Neural cell (in vitro differentiated cells): ENCODE data around the gene SLC9A1.

Experiments used
- MXI1 ChIP-seq: fragments of 450-650 bp; conservative IDR thresholded peaks from 2 replicates; pipeline ENCODE4 v1.6.1; 2014; ENCODE audit warnings: antibody characterized with exemption, mild to moderate bottlenecking; ENCODE audit not compliant: poor library complexity, severe bottlenecking
- RAD21 ChIP-seq: fragments of 450-650 bp; conservative IDR thresholded peaks from 2 replicates; pipeline ENCODE4 v1.6.1; 2014; ENCODE audit warnings: antibody characterized with exemption, mild to moderate bottlenecking, moderate library complexity
- TF ChIP-seq, protein P1 (sequence below): fragments of 450-650 bp; IDR thresholded peaks from 2 replicates; pipeline ENCODE4 v1.5.1; 2014; ENCODE audit warnings: antibody characterized with exemption, mild to moderate bottlenecking, moderate library complexity; ENCODE audit not compliant: poor library complexity, severe bottlenecking
- TF ChIP-seq, protein P2 (sequence below): IDR thresholded peaks from 2 replicates; pipeline ENCODE4 v1.6.1; 2012; ENCODE audit warnings: borderline replicate concordance

DNA sequence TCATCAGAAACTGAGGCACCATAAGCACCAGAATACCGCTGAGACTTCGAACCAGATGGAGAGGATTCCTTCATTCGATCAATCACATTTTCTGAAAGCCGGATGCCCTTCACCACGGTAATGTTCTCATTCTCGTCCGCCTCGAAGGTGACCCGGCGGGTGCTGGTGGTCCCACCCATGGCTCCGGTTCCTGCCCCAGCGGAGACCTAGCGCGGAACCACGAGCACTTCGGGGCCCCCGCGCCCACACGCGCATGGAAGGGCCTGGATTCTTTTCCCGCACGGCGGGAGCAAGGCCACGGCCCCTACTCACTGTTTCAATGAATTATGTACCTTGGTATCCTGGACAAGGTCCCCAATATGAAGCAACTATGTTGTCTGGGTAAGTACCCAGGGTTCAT, 46.4 kb upstream of the SLC9A1 start:
- TF ChIP-seq, protein P1, sequence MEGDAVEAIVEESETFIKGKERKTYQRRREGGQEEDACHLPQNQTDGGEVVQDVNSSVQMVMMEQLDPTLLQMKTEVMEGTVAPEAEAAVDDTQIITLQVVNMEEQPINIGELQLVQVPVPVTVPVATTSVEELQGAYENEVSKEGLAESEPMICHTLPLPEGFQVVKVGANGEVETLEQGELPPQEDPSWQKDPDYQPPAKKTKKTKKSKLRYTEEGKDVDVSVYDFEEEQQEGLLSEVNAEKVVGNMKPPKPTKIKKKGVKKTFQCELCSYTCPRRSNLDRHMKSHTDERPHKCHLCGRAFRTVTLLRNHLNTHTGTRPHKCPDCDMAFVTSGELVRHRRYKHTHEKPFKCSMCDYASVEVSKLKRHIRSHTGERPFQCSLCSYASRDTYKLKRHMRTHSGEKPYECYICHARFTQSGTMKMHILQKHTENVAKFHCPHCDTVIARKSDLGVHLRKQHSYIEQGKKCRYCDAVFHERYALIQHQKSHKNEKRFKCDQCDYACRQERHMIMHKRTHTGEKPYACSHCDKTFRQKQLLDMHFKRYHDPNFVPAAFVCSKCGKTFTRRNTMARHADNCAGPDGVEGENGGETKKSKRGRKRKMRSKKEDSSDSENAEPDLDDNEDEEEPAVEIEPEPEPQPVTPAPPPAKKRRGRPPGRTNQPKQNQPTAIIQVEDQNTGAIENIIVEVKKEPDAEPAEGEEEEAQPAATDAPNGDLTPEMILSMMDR: no peak
- TF ChIP-seq RAD21 (no peak), MXI1 (no peak)
- TF ChIP-seq, protein P2, sequence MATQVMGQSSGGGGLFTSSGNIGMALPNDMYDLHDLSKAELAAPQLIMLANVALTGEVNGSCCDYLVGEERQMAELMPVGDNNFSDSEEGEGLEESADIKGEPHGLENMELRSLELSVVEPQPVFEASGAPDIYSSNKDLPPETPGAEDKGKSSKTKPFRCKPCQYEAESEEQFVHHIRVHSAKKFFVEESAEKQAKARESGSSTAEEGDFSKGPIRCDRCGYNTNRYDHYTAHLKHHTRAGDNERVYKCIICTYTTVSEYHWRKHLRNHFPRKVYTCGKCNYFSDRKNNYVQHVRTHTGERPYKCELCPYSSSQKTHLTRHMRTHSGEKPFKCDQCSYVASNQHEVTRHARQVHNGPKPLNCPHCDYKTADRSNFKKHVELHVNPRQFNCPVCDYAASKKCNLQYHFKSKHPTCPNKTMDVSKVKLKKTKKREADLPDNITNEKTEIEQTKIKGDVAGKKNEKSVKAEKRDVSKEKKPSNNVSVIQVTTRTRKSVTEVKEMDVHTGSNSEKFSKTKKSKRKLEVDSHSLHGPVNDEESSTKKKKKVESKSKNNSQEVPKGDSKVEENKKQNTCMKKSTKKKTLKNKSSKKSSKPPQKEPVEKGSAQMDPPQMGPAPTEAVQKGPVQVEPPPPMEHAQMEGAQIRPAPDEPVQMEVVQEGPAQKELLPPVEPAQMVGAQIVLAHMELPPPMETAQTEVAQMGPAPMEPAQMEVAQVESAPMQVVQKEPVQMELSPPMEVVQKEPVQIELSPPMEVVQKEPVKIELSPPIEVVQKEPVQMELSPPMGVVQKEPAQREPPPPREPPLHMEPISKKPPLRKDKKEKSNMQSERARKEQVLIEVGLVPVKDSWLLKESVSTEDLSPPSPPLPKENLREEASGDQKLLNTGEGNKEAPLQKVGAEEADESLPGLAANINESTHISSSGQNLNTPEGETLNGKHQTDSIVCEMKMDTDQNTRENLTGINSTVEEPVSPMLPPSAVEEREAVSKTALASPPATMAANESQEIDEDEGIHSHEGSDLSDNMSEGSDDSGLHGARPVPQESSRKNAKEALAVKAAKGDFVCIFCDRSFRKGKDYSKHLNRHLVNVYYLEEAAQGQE: no peak
